ENCODE measurements around the gene PIEZO2.

DNA sequence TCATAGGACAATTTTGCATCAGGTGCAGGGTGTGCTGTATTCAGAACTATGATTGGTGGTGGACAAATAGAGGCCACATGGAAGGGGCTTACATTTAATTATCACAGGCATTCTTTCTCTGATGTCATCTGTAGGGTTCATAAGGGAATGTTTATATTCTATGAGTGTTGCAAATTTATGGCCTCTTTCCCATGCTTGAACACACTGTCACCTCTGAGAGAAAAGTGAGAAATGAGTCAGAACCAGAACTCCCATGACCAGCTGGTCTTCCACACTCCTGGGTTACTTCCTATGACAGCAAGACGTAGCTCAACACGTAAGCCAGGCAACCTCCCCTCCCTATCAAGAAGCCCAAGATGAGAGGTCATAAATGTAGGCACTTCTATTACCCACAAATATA lies 310.8 kb downstream of the PIEZO2 start:
- no peak for TF ChIP-seq EP300 (conservative IDR thresholded peaks at IDR 0.05; ENCODE audit: poor library complexity, severe bottlenecking)
- TF ChIP-seq, protein P1, sequence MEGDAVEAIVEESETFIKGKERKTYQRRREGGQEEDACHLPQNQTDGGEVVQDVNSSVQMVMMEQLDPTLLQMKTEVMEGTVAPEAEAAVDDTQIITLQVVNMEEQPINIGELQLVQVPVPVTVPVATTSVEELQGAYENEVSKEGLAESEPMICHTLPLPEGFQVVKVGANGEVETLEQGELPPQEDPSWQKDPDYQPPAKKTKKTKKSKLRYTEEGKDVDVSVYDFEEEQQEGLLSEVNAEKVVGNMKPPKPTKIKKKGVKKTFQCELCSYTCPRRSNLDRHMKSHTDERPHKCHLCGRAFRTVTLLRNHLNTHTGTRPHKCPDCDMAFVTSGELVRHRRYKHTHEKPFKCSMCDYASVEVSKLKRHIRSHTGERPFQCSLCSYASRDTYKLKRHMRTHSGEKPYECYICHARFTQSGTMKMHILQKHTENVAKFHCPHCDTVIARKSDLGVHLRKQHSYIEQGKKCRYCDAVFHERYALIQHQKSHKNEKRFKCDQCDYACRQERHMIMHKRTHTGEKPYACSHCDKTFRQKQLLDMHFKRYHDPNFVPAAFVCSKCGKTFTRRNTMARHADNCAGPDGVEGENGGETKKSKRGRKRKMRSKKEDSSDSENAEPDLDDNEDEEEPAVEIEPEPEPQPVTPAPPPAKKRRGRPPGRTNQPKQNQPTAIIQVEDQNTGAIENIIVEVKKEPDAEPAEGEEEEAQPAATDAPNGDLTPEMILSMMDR (IDR thresholded peaks at IDR 0.05; ENCODE audit: poor library complexity, severe bottlenecking): no peak
